A549 (cell line): ENCODE measurements around the gene SLC2A6.

ENCODE experiments used
- TF ChIP-seq, protein P1 (sequence below): fragments of >200 bp; sonication (Bioruptor Twin); formaldehyde crosslinking; IDR thresholded peaks from 3 replicates; pipeline ENCODE4 v1.5.1; 2016
- TF ChIP-seq, protein P2 (sequence below): fragments of 200-600 bp; sonication (generic); IDR thresholded peaks from 2 replicates; pipeline ENCODE4 v1.6.1; 2016; ENCODE audit warnings: antibody characterized with exemption, mild to moderate bottlenecking, moderate library complexity

DNA sequence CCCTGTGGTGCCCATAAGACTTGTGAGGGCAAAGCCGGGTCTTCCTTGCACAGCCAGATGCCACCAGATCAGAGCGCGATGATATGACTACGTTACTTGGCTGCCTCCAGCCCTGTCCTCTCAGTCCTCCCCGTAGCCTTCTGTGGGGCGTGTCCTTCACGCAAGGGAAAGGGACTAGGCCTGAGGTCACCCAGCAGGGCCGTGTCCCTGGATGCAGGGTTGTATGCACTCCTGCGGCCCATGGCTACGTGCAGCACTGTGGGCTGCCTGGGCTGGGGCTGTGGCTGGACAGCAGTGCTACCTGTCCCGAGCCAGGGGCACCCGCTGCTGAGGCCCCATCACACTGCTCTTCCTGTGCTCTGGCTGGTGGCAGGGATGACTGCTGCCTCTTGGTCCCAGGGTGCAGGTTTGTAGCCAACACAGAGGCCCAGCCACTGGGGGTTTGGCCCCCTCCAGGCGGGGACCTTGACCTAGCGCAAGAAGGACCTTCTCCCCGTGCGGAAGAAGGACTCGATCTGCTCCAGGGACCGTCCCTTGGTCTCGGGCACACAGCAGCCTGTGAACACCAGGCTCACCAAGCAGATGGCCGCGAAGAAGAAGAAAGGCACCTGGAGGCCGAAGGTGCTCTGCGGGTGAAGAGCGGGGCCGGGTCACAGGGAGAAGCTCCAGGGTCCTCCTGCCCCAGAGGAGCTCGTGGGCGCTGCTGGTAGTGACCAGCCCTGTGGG lies 7.2 kb downstream of the SLC2A6 start:
- TF ChIP-seq, protein P1, sequence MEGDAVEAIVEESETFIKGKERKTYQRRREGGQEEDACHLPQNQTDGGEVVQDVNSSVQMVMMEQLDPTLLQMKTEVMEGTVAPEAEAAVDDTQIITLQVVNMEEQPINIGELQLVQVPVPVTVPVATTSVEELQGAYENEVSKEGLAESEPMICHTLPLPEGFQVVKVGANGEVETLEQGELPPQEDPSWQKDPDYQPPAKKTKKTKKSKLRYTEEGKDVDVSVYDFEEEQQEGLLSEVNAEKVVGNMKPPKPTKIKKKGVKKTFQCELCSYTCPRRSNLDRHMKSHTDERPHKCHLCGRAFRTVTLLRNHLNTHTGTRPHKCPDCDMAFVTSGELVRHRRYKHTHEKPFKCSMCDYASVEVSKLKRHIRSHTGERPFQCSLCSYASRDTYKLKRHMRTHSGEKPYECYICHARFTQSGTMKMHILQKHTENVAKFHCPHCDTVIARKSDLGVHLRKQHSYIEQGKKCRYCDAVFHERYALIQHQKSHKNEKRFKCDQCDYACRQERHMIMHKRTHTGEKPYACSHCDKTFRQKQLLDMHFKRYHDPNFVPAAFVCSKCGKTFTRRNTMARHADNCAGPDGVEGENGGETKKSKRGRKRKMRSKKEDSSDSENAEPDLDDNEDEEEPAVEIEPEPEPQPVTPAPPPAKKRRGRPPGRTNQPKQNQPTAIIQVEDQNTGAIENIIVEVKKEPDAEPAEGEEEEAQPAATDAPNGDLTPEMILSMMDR: no peak
- TF ChIP-seq, protein P2, sequence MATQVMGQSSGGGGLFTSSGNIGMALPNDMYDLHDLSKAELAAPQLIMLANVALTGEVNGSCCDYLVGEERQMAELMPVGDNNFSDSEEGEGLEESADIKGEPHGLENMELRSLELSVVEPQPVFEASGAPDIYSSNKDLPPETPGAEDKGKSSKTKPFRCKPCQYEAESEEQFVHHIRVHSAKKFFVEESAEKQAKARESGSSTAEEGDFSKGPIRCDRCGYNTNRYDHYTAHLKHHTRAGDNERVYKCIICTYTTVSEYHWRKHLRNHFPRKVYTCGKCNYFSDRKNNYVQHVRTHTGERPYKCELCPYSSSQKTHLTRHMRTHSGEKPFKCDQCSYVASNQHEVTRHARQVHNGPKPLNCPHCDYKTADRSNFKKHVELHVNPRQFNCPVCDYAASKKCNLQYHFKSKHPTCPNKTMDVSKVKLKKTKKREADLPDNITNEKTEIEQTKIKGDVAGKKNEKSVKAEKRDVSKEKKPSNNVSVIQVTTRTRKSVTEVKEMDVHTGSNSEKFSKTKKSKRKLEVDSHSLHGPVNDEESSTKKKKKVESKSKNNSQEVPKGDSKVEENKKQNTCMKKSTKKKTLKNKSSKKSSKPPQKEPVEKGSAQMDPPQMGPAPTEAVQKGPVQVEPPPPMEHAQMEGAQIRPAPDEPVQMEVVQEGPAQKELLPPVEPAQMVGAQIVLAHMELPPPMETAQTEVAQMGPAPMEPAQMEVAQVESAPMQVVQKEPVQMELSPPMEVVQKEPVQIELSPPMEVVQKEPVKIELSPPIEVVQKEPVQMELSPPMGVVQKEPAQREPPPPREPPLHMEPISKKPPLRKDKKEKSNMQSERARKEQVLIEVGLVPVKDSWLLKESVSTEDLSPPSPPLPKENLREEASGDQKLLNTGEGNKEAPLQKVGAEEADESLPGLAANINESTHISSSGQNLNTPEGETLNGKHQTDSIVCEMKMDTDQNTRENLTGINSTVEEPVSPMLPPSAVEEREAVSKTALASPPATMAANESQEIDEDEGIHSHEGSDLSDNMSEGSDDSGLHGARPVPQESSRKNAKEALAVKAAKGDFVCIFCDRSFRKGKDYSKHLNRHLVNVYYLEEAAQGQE: no peak
